Osteocyte (in vitro differentiated cells): ENCODE results near the gene NEK4. TPM values are rescaled to one million over a fixed set of nuclear protein-coding genes. Genes with fewer than 3 reads are reported as not detected.
A peak's percentile ranks its signal among the peaks of the same experiment; 100 is the strongest.

ENCODE experiments used
- DNase-seq: peaks from one replicate; pipeline ENCODE4 v3.0.0; 2021; ENCODE audit warnings: mixed read lengths; ENCODE audit not compliant: unreplicated experiment; ENCODE audit errors: extremely low spot score
- H3K27ac Mint-ChIP-seq: one replicate; pipeline ENCODE4 v1.8.0; 2021; ENCODE audit warnings: mild to moderate bottlenecking, mixed read lengths; ENCODE audit not compliant: unreplicated experiment
- H3K27me3 Mint-ChIP-seq: one replicate; pipeline ENCODE4 v1.8.0; 2021; ENCODE audit warnings: mixed read lengths; ENCODE audit not compliant: unreplicated experiment
- H3K36me3 Mint-ChIP-seq: one replicate; pipeline ENCODE4 v1.8.0; 2021; ENCODE audit warnings: mixed read lengths; ENCODE audit not compliant: unreplicated experiment
- H3K4me1 Mint-ChIP-seq: one replicate; pipeline ENCODE4 v1.8.0; 2021; ENCODE audit warnings: mixed read lengths; ENCODE audit not compliant: unreplicated experiment
- H3K4me3 Mint-ChIP-seq: one replicate; pipeline ENCODE4 v1.8.0; 2021; ENCODE audit warnings: mild to moderate bottlenecking, moderate library complexity, mixed read lengths; ENCODE audit not compliant: unreplicated experiment
- H3K9me3 Mint-ChIP-seq: one replicate; pipeline ENCODE4 v1.8.0; 2021; ENCODE audit warnings: mixed read lengths; ENCODE audit not compliant: unreplicated experiment
- CTCF ChIP-seq: fragments of 200-600 bp; sonication (generic); IDR thresholded peaks from 2 replicates; pipeline ENCODE4 v1.5.0; 2021; ENCODE audit warnings: antibody characterized with exemption, mild to moderate bottlenecking, moderate library complexity
- total RNA-seq: library from RNA; stranded (reverse); gene quantifications from 2 replicates; pipeline ENCODE4 v1.2.1, GENCODE V29; 2021

Gene NEK4
- total RNA-seq, 1 donor from 2014 or later = 23.1 TPM

- Mint-ChIP-seq H3K27me3 (peaks cover 26% of the 10 kb centered on the region), H3K27ac (no peak overlapping the region), H3K4me1 (no peaks in the 10 kb centered on the region), H3K9me3 (no peaks in the 10 kb centered on the region), H3K4me3 (no peak overlapping the region), H3K36me3 (no peaks in the 10 kb centered on the region)
- TF ChIP-seq CTCF = no peak
- DNase-seq = no peak
These were observed 12.4 kb upstream of the NEK4 start for GRCh38 chr3:52783211-52783555.

GRCh38 chr3:52782412-52783210, 11.9 kb upstream of the NEK4 start:
- no peak for DNase-seq

GRCh38 chr3:52781741-52782140, 11.0 kb upstream of the NEK4 start:
- DNase-seq = no peak
- H3K9me3 Mint-ChIP-seq = no peaks in the 10 kb centered on the region
- TF ChIP-seq CTCF = no peak
- peaks cover 26% of the 10 kb centered on the region for H3K27me3 Mint-ChIP-seq
- no peaks in the 10 kb centered on the region for H3K4me1 Mint-ChIP-seq
- H3K27ac Mint-ChIP-seq = no peak overlapping the region
- no peaks in the 10 kb centered on the region for H3K36me3 Mint-ChIP-seq
- no peak overlapping the region for H3K4me3 Mint-ChIP-seq

More at GRCh38 chr3:52782412-52783210, 11.9 kb upstream of the NEK4 start:
- TF ChIP-seq CTCF = no peak
- Mint-ChIP-seq H3K27me3 (peaks cover 26% of the 10 kb centered on the region), H3K27ac (no peak overlapping the region), H3K4me3 (no peak overlapping the region), H3K4me1 (no peaks in the 10 kb centered on the region), H3K9me3 (no peaks in the 10 kb centered on the region), H3K36me3 (no peaks in the 10 kb centered on the region)

GRCh38 chr3:52779837-52780585, 9.3 kb upstream of the NEK4 start:
- no peak for TF ChIP-seq CTCF
- H3K27me3 Mint-ChIP-seq = peaks cover 26% of the 10 kb centered on the region
- DNase-seq = peak; percentile 60
- H3K4me1 Mint-ChIP-seq = no peaks in the 10 kb centered on the region
- no peaks in the 10 kb centered on the region for H3K36me3 Mint-ChIP-seq
- no peak overlapping the region for H3K4me3 Mint-ChIP-seq
- H3K27ac Mint-ChIP-seq = no peak overlapping the region
- no peaks in the 10 kb centered on the region for H3K9me3 Mint-ChIP-seq
